Omental fat pad (tissue), 4 donors: ENCODE results near the gene BCAS1. TPM values are rescaled to one million over a fixed set of nuclear protein-coding genes. Genes with fewer than 3 reads are reported as not detected.

Experiments used
- ATAC-seq: fragments of 150-250 bp; one replicate; pipeline ENCODE4 v1.9.1; 2016; ENCODE audit warnings: mild to moderate bottlenecking, moderate library complexity; ENCODE audit not compliant: low FRiP score
- DNase-seq: peaks from one replicate; pipeline ENCODE4 v3.0.0-alpha.2; 2019; ENCODE audit warnings: low spot score
- CTCF ChIP-seq, 3 donors: fragments of 450-650 bp; IDR thresholded peaks; one replicate each; pipeline ENCODE4 v1.5.1; 2016 to 2017; ENCODE audit warnings: antibody characterized with exemption in 3 of 3, mild to moderate bottlenecking in 3 of 3, moderate library complexity in 2 of 3
- total RNA-seq, 4 donors: library from RNA; depleted of rRNA; stranded (reverse); fragments of >200 nt; gene quantifications; one replicate each; pipeline ENCODE4 v1.1.0, GENCODE V29; 2016

BCAS1 gene
- total RNA-seq, 4 donors from 2014 or later, result 0.50 to 2.2 (median 0.56) TPM; not detected in 1

GRCh38 chr20:54094268-54094580 lies 23.8 kb upstream of the BCAS1 start:
- TF ChIP-seq CTCF (IDR thresholded peaks at IDR 0.05), result no peak
- DNase-seq (no peak), ATAC-seq (no peak)

- DNase-seq (no peak), ATAC-seq (no peak)
- TF ChIP-seq CTCF (IDR thresholded peaks at IDR 0.05), result no peak
Measured at GRCh38 chr20:54093423-54094267, 23.3 kb upstream of the BCAS1 start.

GRCh38 chr20:54092021-54092420 lies 21.6 kb upstream of the BCAS1 start:
- no peak for ATAC-seq
- no peak for DNase-seq
- no peak for TF ChIP-seq CTCF (IDR thresholded peaks at IDR 0.05)

GRCh38 chr20:54091120-54091480 lies 20.7 kb upstream of the BCAS1 start:
- no peak for TF ChIP-seq CTCF (IDR thresholded peaks at IDR 0.05)
- ATAC-seq (no peak), DNase-seq (no peak)

GRCh38 chr20:54090230-54091119 lies 20.1 kb upstream of the BCAS1 start:
- no peak for DNase-seq
- no peak for ATAC-seq
- TF ChIP-seq CTCF (IDR thresholded peaks at IDR 0.05), result no peak

GRCh38 chr20:54088430-54088829 lies 18.0 kb upstream of the BCAS1 start:
- TF ChIP-seq CTCF (IDR thresholded peaks at IDR 0.05), result no peak
- ATAC-seq (no peak), DNase-seq (no peak)
